BJ (cell line): Measurements from ENCODE around the gene OR56A3. TPM values are rescaled to one million over a fixed set of nuclear protein-coding genes. Genes with fewer than 3 reads are reported as not detected.

Source experiments
- CTCF ChIA-PET: fragments of 350-600 bp; formaldehyde crosslinking; extraction: SDS; loops from one replicate; lab custom pipeline; 2021; ENCODE audit warnings: antibody characterized with exemption, inconsistent platforms; lab: Yijun Ruan, JAX
- POLR2A ChIA-PET: fragments of 300-600 bp; sonication (Branson Sonifier 250); formaldehyde crosslinking; extraction: SDS; loops from one replicate; lab custom pipeline; 2021; ENCODE audit warnings: antibody characterized with exemption; lab: Charles Lee
- DNase-seq: peaks from one replicate; pipeline ENCODE4 v3.0.0-alpha.2; 2011; ENCODE audit warnings: low read depth
- H3K27me3 ChIP-seq: 2 replicates; pipeline ENCODE4 v1.6.0; 2011; ENCODE audit warnings: low read length; ENCODE audit not compliant: control insufficient read depth, insufficient read depth
- H3K36me3 ChIP-seq: 2 replicates; pipeline ENCODE4 v1.5.1; 2011; ENCODE audit warnings: low read length; ENCODE audit not compliant: control insufficient read depth, insufficient read depth
- H3K4me3 ChIP-seq: 2 replicates; pipeline ENCODE4 v1.5.1; 2011; ENCODE audit warnings: low read depth, mild to moderate bottlenecking, control low read depth, low read length
- CTCF ChIP-seq: IDR thresholded peaks from 2 replicates; pipeline ENCODE4 v1.5.1; 2011; ENCODE audit warnings: low read depth, mild to moderate bottlenecking, control low read depth, inconsistent platforms, low read length, moderate library complexity; ENCODE audit not compliant: insufficient read depth
- polyA minus RNA-seq: library from RNA; depleted of rRNA, polyadenylated mRNA; stranded (reverse); fragments of >200 nt; gene quantifications from 2 replicates; pipeline ENCODE4 v1.2.3, GENCODE V29; 2011; rRNA and poly(A)+ RNA removed
- polyA plus RNA-seq: library from polyadenylated mRNA; depleted of rRNA; stranded (reverse); fragments of >200 nt; gene quantifications from 2 replicates; pipeline ENCODE4 v1.2.3, GENCODE V29; 2011; rRNA removed

The OR56A3 gene
- polyA plus RNA-seq (not detected in 2 replicates), polyA minus RNA-seq (not detected in 2 replicates)

- CTCF ChIA-PET: no interaction called here
- no peaks in the 10 kb centered on the region for H3K27me3 ChIP-seq
- no peak for TF ChIP-seq CTCF
- POLR2A ChIA-PET: no interaction called here
- no peaks in the 10 kb centered on the region for H3K36me3 ChIP-seq
- no peak for DNase-seq
- no peak within 1 kb of the TSS for H3K4me3 ChIP-seq
Measured at GRCh38 chr11:5941951-5942350, at the start of gene OR56A3. TSS of gene OR56A3 (plus strand) at chr11:5942251. CDS start at chr11:5947347, 5,096 bp downstream.

- TF ChIP-seq CTCF: no peak
- H3K27me3 ChIP-seq: no peaks in the 10 kb centered on the region
- DNase-seq: no peak
- no peaks in the 10 kb centered on the region for H3K36me3 ChIP-seq
- POLR2A ChIA-PET: no interaction called here
- CTCF ChIA-PET: no interaction called here
- no peak within 1 kb of the TSS for H3K4me3 ChIP-seq
Measured at GRCh38 chr11:5892908-5893307, 49.1 kb upstream of the OR56A3 start, which contains the start of gene OR52E5. TSS of gene OR52E5 (plus strand) at chr11:5893208. CDS start at chr11:5900777, 7,569 bp downstream.

- ChIA-PET CTCF (no interaction called here), POLR2A (no interaction called here)
- TF ChIP-seq CTCF: no peak
- DNase-seq: no peak
- no peaks in the 10 kb centered on the region for H3K36me3 ChIP-seq
- no peak overlapping the region for H3K4me3 ChIP-seq
- no peaks in the 10 kb centered on the region for H3K27me3 ChIP-seq
Measured at GRCh38 chr11:5899534-5899933, 42.5 kb upstream of the OR56A3 start.

- no peak for TF ChIP-seq CTCF
- Histone ChIP-seq H3K4me3 (no peak overlapping the region), H3K27me3 (no peaks in the 10 kb centered on the region), H3K36me3 (no peaks in the 10 kb centered on the region)
- ChIA-PET POLR2A (no interaction called here), CTCF (no interaction called here)
- DNase-seq: no peak
Measured at GRCh38 chr11:5910540-5910939, 31.5 kb upstream of the OR56A3 start.

- H3K36me3 ChIP-seq: no peaks in the 10 kb centered on the region
- no peak for DNase-seq
- CTCF ChIA-PET: no interaction called here
- H3K27me3 ChIP-seq: no peaks in the 10 kb centered on the region
- H3K4me3 ChIP-seq: no peak overlapping the region
- POLR2A ChIA-PET: no interaction called here
- TF ChIP-seq CTCF: no peak
Measured at GRCh38 chr11:5922749-5923426, 19.2 kb upstream of the OR56A3 start.
